ENCODE measurements around the gene EDIL3. TPM values are rescaled to one million over a fixed set of nuclear protein-coding genes. Genes with fewer than 3 reads are reported as not detected.

Gene EDIL3
- total RNA-seq, 2 donors from 2014 or later = not detected

- no peaks in the 10 kb centered on the region for H3K9me3 Mint-ChIP-seq
- no peak for ATAC-seq (replicated peaks)
- no peak overlapping the region for H3K27ac Mint-ChIP-seq
- H3K4me1 Mint-ChIP-seq = no peaks in the 10 kb centered on the region
- no peak overlapping the region for H3K4me3 Mint-ChIP-seq
- H3K36me3 Mint-ChIP-seq (ENCODE audit: low read depth) = no peaks in the 10 kb centered on the region
- no peaks in the 10 kb centered on the region for H3K27me3 Mint-ChIP-seq
Observed at GRCh38 chr5:83964271-83964670, 420.4 kb downstream of the EDIL3 start.

GRCh38 chr5:83957188-83957587 is 427.5 kb downstream of the EDIL3 start:
- H3K4me3 Mint-ChIP-seq = no peak overlapping the region
- no peak for ATAC-seq (replicated peaks)
- H3K36me3 Mint-ChIP-seq (ENCODE audit: low read depth) = no peaks in the 10 kb centered on the region
- H3K9me3 Mint-ChIP-seq = no peaks in the 10 kb centered on the region
- H3K27ac Mint-ChIP-seq = no peak overlapping the region
- H3K4me1 Mint-ChIP-seq = no peaks in the 10 kb centered on the region
- H3K27me3 Mint-ChIP-seq = no peaks in the 10 kb centered on the region

GRCh38 chr5:83956386-83956785 is 428.3 kb downstream of the EDIL3 start:
- ATAC-seq (replicated peaks) = no peak
- Mint-ChIP-seq H3K4me3 (no peak overlapping the region), H3K4me1 (no peaks in the 10 kb centered on the region), H3K36me3 (ENCODE audit: low read depth) (no peaks in the 10 kb centered on the region), H3K27me3 (no peaks in the 10 kb centered on the region), H3K9me3 (no peaks in the 10 kb centered on the region), H3K27ac (no peak overlapping the region)

GRCh38 chr5:83955916-83956315 is 428.8 kb downstream of the EDIL3 start:
- Mint-ChIP-seq H3K27me3 (no peaks in the 10 kb centered on the region), H3K27ac (no peak overlapping the region), H3K4me3 (no peak overlapping the region), H3K4me1 (no peaks in the 10 kb centered on the region), H3K36me3 (ENCODE audit: low read depth) (no peaks in the 10 kb centered on the region), H3K9me3 (no peaks in the 10 kb centered on the region)
- ATAC-seq (replicated peaks) = no peak

GRCh38 chr5:83947763-83948162 is 436.9 kb downstream of the EDIL3 start:
- H3K27me3 Mint-ChIP-seq = no peaks in the 10 kb centered on the region
- no peaks in the 10 kb centered on the region for H3K9me3 Mint-ChIP-seq
- H3K4me3 Mint-ChIP-seq = no peak overlapping the region
- no peak overlapping the region for H3K27ac Mint-ChIP-seq
- H3K36me3 Mint-ChIP-seq (ENCODE audit: low read depth) = no peaks in the 10 kb centered on the region
- H3K4me1 Mint-ChIP-seq = no peaks in the 10 kb centered on the region
- no peak for ATAC-seq (replicated peaks)

GRCh38 chr5:83946516-83946915 is 438.2 kb downstream of the EDIL3 start:
- Mint-ChIP-seq H3K4me3 (no peak overlapping the region), H3K27ac (no peak overlapping the region), H3K36me3 (ENCODE audit: low read depth) (no peaks in the 10 kb centered on the region), H3K9me3 (no peaks in the 10 kb centered on the region), H3K27me3 (no peaks in the 10 kb centered on the region), H3K4me1 (no peaks in the 10 kb centered on the region)
- ATAC-seq (replicated peaks) = no peak

GRCh38 chr5:83942155-83942554 is 442.5 kb downstream of the EDIL3 start:
- H3K36me3 Mint-ChIP-seq (ENCODE audit: low read depth) = no peaks in the 10 kb centered on the region
- no peaks in the 10 kb centered on the region for H3K27me3 Mint-ChIP-seq
- no peak overlapping the region for H3K27ac Mint-ChIP-seq
- no peak for ATAC-seq (replicated peaks)
- H3K4me1 Mint-ChIP-seq = no peaks in the 10 kb centered on the region
- no peak overlapping the region for H3K4me3 Mint-ChIP-seq
- H3K9me3 Mint-ChIP-seq = no peaks in the 10 kb centered on the region

GRCh38 chr5:83937837-83938236 is 446.8 kb downstream of the EDIL3 start:
- Mint-ChIP-seq H3K27ac (no peak overlapping the region), H3K4me3 (no peak overlapping the region), H3K9me3 (no peaks in the 10 kb centered on the region), H3K4me1 (no peaks in the 10 kb centered on the region), H3K36me3 (ENCODE audit: low read depth) (no peaks in the 10 kb centered on the region), H3K27me3 (no peaks in the 10 kb centered on the region)
- no peak for ATAC-seq (replicated peaks)

- Mint-ChIP-seq H3K36me3 (ENCODE audit: low read depth) (no peaks in the 10 kb centered on the region), H3K9me3 (no peaks in the 10 kb centered on the region), H3K4me1 (no peaks in the 10 kb centered on the region), H3K4me3 (no peak overlapping the region), H3K27me3 (peaks cover 4% of the 10 kb centered on the region), H3K27ac (no peak overlapping the region)
- no peak for ATAC-seq (replicated peaks)
Observed at GRCh38 chr5:83931969-83932368, 452.7 kb downstream of the EDIL3 start.

GRCh38 chr5:83927140-83927733 is 457.4 kb downstream of the EDIL3 start:
- Mint-ChIP-seq H3K9me3 (no peaks in the 10 kb centered on the region), H3K27me3 (peaks cover 13% of the 10 kb centered on the region), H3K4me3 (no peak overlapping the region), H3K36me3 (ENCODE audit: low read depth) (no peaks in the 10 kb centered on the region), H3K27ac (no peak overlapping the region), H3K4me1 (no peaks in the 10 kb centered on the region)
- no peak for ATAC-seq (replicated peaks)

- no peak overlapping the region for H3K4me3 Mint-ChIP-seq
- H3K27me3 Mint-ChIP-seq = peaks cover 13% of the 10 kb centered on the region
- no peak for ATAC-seq (replicated peaks)
- H3K9me3 Mint-ChIP-seq = no peaks in the 10 kb centered on the region
- no peak overlapping the region for H3K27ac Mint-ChIP-seq
- H3K36me3 Mint-ChIP-seq (ENCODE audit: low read depth) = no peaks in the 10 kb centered on the region
- no peaks in the 10 kb centered on the region for H3K4me1 Mint-ChIP-seq
Observed at GRCh38 chr5:83925955-83926337, 458.7 kb downstream of the EDIL3 start.

GRCh38 chr5:83925321-83925954 is 459.2 kb downstream of the EDIL3 start:
- H3K36me3 Mint-ChIP-seq (ENCODE audit: low read depth) = no peaks in the 10 kb centered on the region
- H3K27me3 Mint-ChIP-seq = peaks cover 13% of the 10 kb centered on the region
- no peaks in the 10 kb centered on the region for H3K9me3 Mint-ChIP-seq
- no peaks in the 10 kb centered on the region for H3K4me1 Mint-ChIP-seq
- ATAC-seq (replicated peaks) = no peak
- H3K4me3 Mint-ChIP-seq = no peak overlapping the region
- no peak overlapping the region for H3K27ac Mint-ChIP-seq

- no peak for ATAC-seq (replicated peaks)
- H3K27ac Mint-ChIP-seq = no peak overlapping the region
- no peak overlapping the region for H3K4me3 Mint-ChIP-seq
- no peaks in the 10 kb centered on the region for H3K36me3 Mint-ChIP-seq (ENCODE audit: low read depth)
- no peaks in the 10 kb centered on the region for H3K9me3 Mint-ChIP-seq
- no peaks in the 10 kb centered on the region for H3K4me1 Mint-ChIP-seq
- peaks cover 15% of the 10 kb centered on the region for H3K27me3 Mint-ChIP-seq
Observed at GRCh38 chr5:83924891-83925290, 459.8 kb downstream of the EDIL3 start.

- no peak overlapping the region for H3K4me3 Mint-ChIP-seq
- no peaks in the 10 kb centered on the region for H3K4me1 Mint-ChIP-seq
- no peaks in the 10 kb centered on the region for H3K9me3 Mint-ChIP-seq
- no peaks in the 10 kb centered on the region for H3K36me3 Mint-ChIP-seq (ENCODE audit: low read depth)
- H3K27me3 Mint-ChIP-seq = peaks cover 15% of the 10 kb centered on the region
- no peak overlapping the region for H3K27ac Mint-ChIP-seq
- ATAC-seq (replicated peaks) = no peak
Observed at GRCh38 chr5:83924171-83924570, 460.5 kb downstream of the EDIL3 start.

- H3K36me3 Mint-ChIP-seq (ENCODE audit: low read depth) = no peaks in the 10 kb centered on the region
- no peak overlapping the region for H3K4me3 Mint-ChIP-seq
- no peak for ATAC-seq (replicated peaks)
- no peaks in the 10 kb centered on the region for H3K4me1 Mint-ChIP-seq
- peaks cover 18% of the 10 kb centered on the region for H3K27me3 Mint-ChIP-seq
- H3K27ac Mint-ChIP-seq = no peak overlapping the region
- H3K9me3 Mint-ChIP-seq = no peaks in the 10 kb centered on the region
Observed at GRCh38 chr5:83922699-83923098, 462.0 kb downstream of the EDIL3 start.

All from activated T-helper 17 cell treated with anti-CD3 and anti-CD28 coated beads, Interleukin-2, amount 50 U/mL, for 72 hours (primary cell).